Liver (tissue), 9 donors: ENCODE results near the gene LYPD3. TPM values are rescaled to one million over a fixed set of nuclear protein-coding genes. Genes with fewer than 3 reads are reported as not detected.
A peak's percentile ranks its signal among the peaks of the same experiment; 100 is the strongest.

Experiments
- DNase-seq: peaks from one replicate; pipeline ENCODE4 v3.0.0-alpha.2; 2017; ENCODE audit warnings: low spot score
- H3K27ac ChIP-seq, 2 donors: one replicate each; pipeline ENCODE4 v1.7.0; 2013; ENCODE audit warnings: inconsistent platforms in 2 of 2, low read length in 2 of 2, control low read depth in 1 of 2, low read depth in 1 of 2, mild to moderate bottlenecking in 1 of 2
- H3K27me3 ChIP-seq, 4 donors: one replicate each; pipeline versions ENCODE4 v1.6.1 to v1.7.0; 2013; ENCODE audit warnings: low read length in 3 of 4, inconsistent platforms in 1 of 4, mild to moderate bottlenecking in 1 of 4, moderate library complexity in 1 of 4; ENCODE audit not compliant: control insufficient read depth in 4 of 4, insufficient read depth in 4 of 4
- H3K36me3 ChIP-seq, 4 donors: one replicate each; pipeline versions ENCODE4 v1.6.1 to v1.7.0; 2013; ENCODE audit warnings: low read length in 3 of 4, mild to moderate bottlenecking in 3 of 4, low read depth in 1 of 4, moderate library complexity in 1 of 4; ENCODE audit not compliant: control insufficient read depth in 4 of 4, insufficient read depth in 3 of 4
- H3K4me1 ChIP-seq, 4 donors: one replicate each; pipeline versions ENCODE4 v1.6.1 to v1.7.0; 2013; ENCODE audit warnings: low read length in 3 of 4, mild to moderate bottlenecking in 3 of 4, moderate library complexity in 1 of 4; ENCODE audit not compliant: control insufficient read depth in 4 of 4, insufficient read depth in 4 of 4
- H3K4me3 ChIP-seq, 3 donors: one replicate each; pipeline versions ENCODE4 v1.6.1 to v1.7.0; 2013; ENCODE audit warnings: low read length in 3 of 3, control low read depth in 1 of 3, low read depth in 1 of 3, mild to moderate bottlenecking in 1 of 3
- H3K9ac ChIP-seq, 2 donors: one replicate each; pipeline ENCODE4 v1.7.0; 2013; ENCODE audit warnings: low read length in 2 of 2, mild to moderate bottlenecking in 2 of 2, moderate library complexity in 2 of 2, control low read depth in 1 of 2, low read depth in 1 of 2
- H3K9me3 ChIP-seq, 4 donors: one replicate each; pipeline versions ENCODE4 v1.6.1 to v1.7.0; 2013; ENCODE audit warnings: low read length in 3 of 4; ENCODE audit not compliant: control insufficient read depth in 4 of 4
- ATF3 ChIP-seq: IDR thresholded peaks from 2 replicates; pipeline ENCODE4 v1.6.1; 2016; ENCODE audit warnings: antibody characterized with exemption
- EGR1 ChIP-seq, 2 donors: IDR thresholded peaks; 2 replicates each; pipeline ENCODE4 v1.6.1; 2016 to 2018; ENCODE audit warnings: antibody characterized with exemption in 2 of 2, low read depth in 2 of 2
- FOXA1 ChIP-seq: IDR thresholded peaks from 2 replicates; pipeline ENCODE4 v1.6.1; 2016; ENCODE audit warnings: antibody characterized with exemption
- FOXA2 ChIP-seq: IDR thresholded peaks from 2 replicates; pipeline ENCODE4 v1.6.1; 2016; ENCODE audit warnings: antibody characterized with exemption
- GABPA ChIP-seq, 2 donors: IDR thresholded peaks in 1 of 2; conservative IDR thresholded peaks in 1 of 2; 2 replicates each; pipeline ENCODE4 v1.6.1; 2016; ENCODE audit warnings: antibody characterized with exemption in 2 of 2, mild to moderate bottlenecking in 1 of 2, moderate library complexity in 1 of 2
- HNF4A ChIP-seq, 2 donors: conservative IDR thresholded peaks; 2 replicates each; pipeline ENCODE4 v1.6.1; 2016; ENCODE audit warnings: antibody characterized with exemption in 2 of 2, mild to moderate bottlenecking in 2 of 2
- HNF4G ChIP-seq: IDR thresholded peaks from 2 replicates; pipeline ENCODE4 v1.6.1; 2016; ENCODE audit warnings: antibody characterized with exemption
- JUND ChIP-seq, 2 donors: IDR thresholded peaks; 2 replicates each; pipeline ENCODE4 v1.6.1; 2016; ENCODE audit warnings: antibody characterized with exemption in 2 of 2
- MAX ChIP-seq: IDR thresholded peaks from 2 replicates; pipeline ENCODE4 v1.6.1; 2016; ENCODE audit warnings: antibody characterized with exemption
- NR2F2 ChIP-seq: IDR thresholded peaks from 2 replicates; pipeline ENCODE4 v1.6.1; 2016; ENCODE audit warnings: antibody characterized with exemption
- RAD21 ChIP-seq, 2 donors: IDR thresholded peaks; 2 replicates each; pipeline ENCODE4 v1.6.1; 2016; ENCODE audit warnings: antibody characterized with exemption in 2 of 2, mild to moderate bottlenecking in 2 of 2
- RXRA ChIP-seq, 2 donors: IDR thresholded peaks; 2 replicates each; pipeline ENCODE4 v1.6.1; 2017 to 2018; ENCODE audit warnings: antibody characterized with exemption in 2 of 2, mild to moderate bottlenecking in 1 of 2
- SP1 ChIP-seq: IDR thresholded peaks from 2 replicates; pipeline ENCODE4 v1.6.1; 2018; ENCODE audit warnings: antibody characterized with exemption, mild to moderate bottlenecking
- TAF1 ChIP-seq: conservative IDR thresholded peaks from 2 replicates; pipeline ENCODE4 v1.6.1; 2016; ENCODE audit warnings: antibody characterized with exemption, mild to moderate bottlenecking
- YY1 ChIP-seq: IDR thresholded peaks from 2 replicates; pipeline ENCODE4 v1.6.1; 2016; ENCODE audit warnings: antibody characterized with exemption, mild to moderate bottlenecking
- ZBTB33 ChIP-seq: IDR thresholded peaks from 2 replicates; pipeline ENCODE4 v1.6.1; 2016; ENCODE audit warnings: antibody characterized with exemption
- WGBS: extraction: QIAGEN DNeasy Blood & Tissue Kit; methylation state at CpG from one replicate; pipeline ENCODE4 v1.1.7; 2013; 5-methylcytosine and 5-hydroxymethylcytosine counted together
- polyA plus RNA-seq, 2 donors: library from polyadenylated mRNA; stranded (reverse) in 1 of 2; unstranded in 1 of 2; fragments of 200-250 nt in 1 of 2; fragments of >200 nt in 1 of 2; fragmentation: Nextera tagmentation in 1 of 2; extraction: Ambion mirVana in 1 of 2; gene quantifications; one replicate each; pipeline versions ENCODE4 v1.2.1 to v1.2.3, GENCODE V29; 2013 to 2015
- total RNA-seq, 2 donors: library from RNA; depleted of rRNA; stranded (reverse); fragments of >200 nt; gene quantifications; one replicate each; pipeline ENCODE4 v1.2.3, GENCODE V29; 2014
- TF ChIP-seq, protein P1 (sequence below): fragments of 150-350 bp; IDR thresholded peaks from 2 replicates; pipeline ENCODE4 v1.5.1; 2017; ENCODE audit warnings: improper control_type of control experiment, low read depth, low read length; ENCODE audit not compliant: missing input control
- TF ChIP-seq, protein P2 (sequence below): IDR thresholded peaks from 2 replicates; pipeline ENCODE4 v1.6.1; 2016; ENCODE audit warnings: antibody characterized with exemption, mild to moderate bottlenecking
- donor health status: healthy.
- donor health status: healthy.
- donor health status: healthy.
- donor health status: healthy.
- donor health status: healthy.

Gene LYPD3
- total and polyA plus RNA-seq, 4 donors: 0.08 to 0.38 (median 0.18) TPM

- 35% methylated on average over 3 of the region's 3 CpGs for WGBS
- no peak overlapping the region for H3K9ac ChIP-seq
- peak overlapping the region in 1 of 3 donors; percentile 23 for H3K4me3 ChIP-seq
- TF ChIP-seq JUND (IDR thresholded peaks at IDR 0.05): peak in 1 of 2 donors; percentile 77
- peak; percentile 83 for TF ChIP-seq FOXA1
- no peak for TF ChIP-seq ATF3
- TF ChIP-seq YY1: peak; percentile 86
- peak; percentile 8 to 50 for TF ChIP-seq RAD21 (IDR thresholded peaks at IDR 0.05)
- TF ChIP-seq FOXA2: peak; percentile 81
- peak; percentile 99 for TF ChIP-seq MAX
- TF ChIP-seq ZBTB33: peak; percentile 40
- peak; percentile 71 to 94 for TF ChIP-seq EGR1 (IDR thresholded peaks at IDR 0.05; ENCODE audit: low read depth in 2 of 2)
- TF ChIP-seq, protein P1, sequence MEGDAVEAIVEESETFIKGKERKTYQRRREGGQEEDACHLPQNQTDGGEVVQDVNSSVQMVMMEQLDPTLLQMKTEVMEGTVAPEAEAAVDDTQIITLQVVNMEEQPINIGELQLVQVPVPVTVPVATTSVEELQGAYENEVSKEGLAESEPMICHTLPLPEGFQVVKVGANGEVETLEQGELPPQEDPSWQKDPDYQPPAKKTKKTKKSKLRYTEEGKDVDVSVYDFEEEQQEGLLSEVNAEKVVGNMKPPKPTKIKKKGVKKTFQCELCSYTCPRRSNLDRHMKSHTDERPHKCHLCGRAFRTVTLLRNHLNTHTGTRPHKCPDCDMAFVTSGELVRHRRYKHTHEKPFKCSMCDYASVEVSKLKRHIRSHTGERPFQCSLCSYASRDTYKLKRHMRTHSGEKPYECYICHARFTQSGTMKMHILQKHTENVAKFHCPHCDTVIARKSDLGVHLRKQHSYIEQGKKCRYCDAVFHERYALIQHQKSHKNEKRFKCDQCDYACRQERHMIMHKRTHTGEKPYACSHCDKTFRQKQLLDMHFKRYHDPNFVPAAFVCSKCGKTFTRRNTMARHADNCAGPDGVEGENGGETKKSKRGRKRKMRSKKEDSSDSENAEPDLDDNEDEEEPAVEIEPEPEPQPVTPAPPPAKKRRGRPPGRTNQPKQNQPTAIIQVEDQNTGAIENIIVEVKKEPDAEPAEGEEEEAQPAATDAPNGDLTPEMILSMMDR: no peak
- peak; percentile 97 for TF ChIP-seq SP1
- TF ChIP-seq GABPA (IDR thresholded peaks at IDR 0.05 in 1 of 2, conservative IDR thresholded peaks at IDR 0.05 in 1 of 2): peak in 1 of 2 donors; percentile 55
- TF ChIP-seq NR2F2: peak; percentile 67
- peak; percentile 94 to 95 for TF ChIP-seq RXRA (IDR thresholded peaks at IDR 0.05)
- no peak for TF ChIP-seq TAF1
- peak; percentile 99 to 100 for TF ChIP-seq HNF4A (conservative IDR thresholded peaks at IDR 0.05)
- TF ChIP-seq HNF4G: peak; percentile 99
- TF ChIP-seq, protein P2, sequence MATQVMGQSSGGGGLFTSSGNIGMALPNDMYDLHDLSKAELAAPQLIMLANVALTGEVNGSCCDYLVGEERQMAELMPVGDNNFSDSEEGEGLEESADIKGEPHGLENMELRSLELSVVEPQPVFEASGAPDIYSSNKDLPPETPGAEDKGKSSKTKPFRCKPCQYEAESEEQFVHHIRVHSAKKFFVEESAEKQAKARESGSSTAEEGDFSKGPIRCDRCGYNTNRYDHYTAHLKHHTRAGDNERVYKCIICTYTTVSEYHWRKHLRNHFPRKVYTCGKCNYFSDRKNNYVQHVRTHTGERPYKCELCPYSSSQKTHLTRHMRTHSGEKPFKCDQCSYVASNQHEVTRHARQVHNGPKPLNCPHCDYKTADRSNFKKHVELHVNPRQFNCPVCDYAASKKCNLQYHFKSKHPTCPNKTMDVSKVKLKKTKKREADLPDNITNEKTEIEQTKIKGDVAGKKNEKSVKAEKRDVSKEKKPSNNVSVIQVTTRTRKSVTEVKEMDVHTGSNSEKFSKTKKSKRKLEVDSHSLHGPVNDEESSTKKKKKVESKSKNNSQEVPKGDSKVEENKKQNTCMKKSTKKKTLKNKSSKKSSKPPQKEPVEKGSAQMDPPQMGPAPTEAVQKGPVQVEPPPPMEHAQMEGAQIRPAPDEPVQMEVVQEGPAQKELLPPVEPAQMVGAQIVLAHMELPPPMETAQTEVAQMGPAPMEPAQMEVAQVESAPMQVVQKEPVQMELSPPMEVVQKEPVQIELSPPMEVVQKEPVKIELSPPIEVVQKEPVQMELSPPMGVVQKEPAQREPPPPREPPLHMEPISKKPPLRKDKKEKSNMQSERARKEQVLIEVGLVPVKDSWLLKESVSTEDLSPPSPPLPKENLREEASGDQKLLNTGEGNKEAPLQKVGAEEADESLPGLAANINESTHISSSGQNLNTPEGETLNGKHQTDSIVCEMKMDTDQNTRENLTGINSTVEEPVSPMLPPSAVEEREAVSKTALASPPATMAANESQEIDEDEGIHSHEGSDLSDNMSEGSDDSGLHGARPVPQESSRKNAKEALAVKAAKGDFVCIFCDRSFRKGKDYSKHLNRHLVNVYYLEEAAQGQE: peak; percentile 85
- no peaks in the 10 kb centered on the region for H3K27me3 ChIP-seq
- H3K4me1 ChIP-seq: peaks cover 15 to 47% (median 34%) of the 10 kb centered on the region in 4 donors
- peak overlapping the region; percentile 76 to 83 for H3K27ac ChIP-seq
- peaks cover 4 to 16% (median 9%) of the 10 kb centered on the region in 4 donors for H3K36me3 ChIP-seq
- H3K9me3 ChIP-seq: no peaks in the 10 kb centered on the region
- peak; percentile 58 for DNase-seq
These were observed 33.6 kb upstream of the LYPD3 start for GRCh38 chr19:43499042-43499441.
